ENCODE data around the gene TTC22. TPM values are rescaled to one million over a fixed set of nuclear protein-coding genes. Genes with fewer than 3 reads are reported as not detected.

Gene TTC22
- total RNA-seq, 1 experiment from 2014 or later, result 0.59 TPM

GRCh38 chr1:54800041-54800898 is 853 bp downstream of the TTC22 start:
- Mint-ChIP-seq H3K4me3 (no peak overlapping the region; a peak in 1 of 5 replicates), H3K27me3 (ENCODE audit: low read depth) (peaks cover 28% of the 10 kb centered on the region), H3K4me1 (peaks cover 10 to 20% of the 10 kb centered on the region in 2 experiments), H3K9me3 (no peaks in the 10 kb centered on the region), H3K27ac (no peak overlapping the region), H3K36me3 (ENCODE audit: insufficient read depth in 1 of 3, low read depth in 3 of 3) (no peaks in the 10 kb centered on the region)
- Histone ChIP-seq H2AFZ (ENCODE audit: low read length) (no peak overlapping the region), H3K4ac (ENCODE audit: low read depth, low read length) (no peak overlapping the region), H2BK15ac (ENCODE audit: low read depth, low read length) (no peak overlapping the region), H3K4me2 (ENCODE audit: insufficient read depth, insufficient read length, low read length) (no peak overlapping the region), H3K9me3 (ENCODE audit: control insufficient read depth, low read depth, low read length) (no peaks in the 10 kb centered on the region), H2BK5ac (ENCODE audit: insufficient read length, low read length) (no peak overlapping the region), H3K23ac (ENCODE audit: insufficient read length, low read depth, low read length) (no peak overlapping the region), H3K14ac (ENCODE audit: insufficient read depth, low read length) (no peak overlapping the region), H4K5ac (ENCODE audit: insufficient read length, low read depth, low read length) (no peak overlapping the region), H4K20me1 (ENCODE audit: control insufficient read depth, insufficient read depth, insufficient read length) (no peaks in the 10 kb centered on the region), H3K79me2 (ENCODE audit: insufficient read depth, low read length) (no peaks in the 10 kb centered on the region), H3K9ac (ENCODE audit: extremely low read depth, insufficient read length, low read length) (no peak overlapping the region), H4K8ac (replicated peaks; ENCODE audit: insufficient read length, low read depth, low read length) (no peak overlapping the region), H3K18ac (ENCODE audit: insufficient read length, low read depth, low read length) (no peak overlapping the region), H3K27ac (ENCODE audit: insufficient read length, low read depth, low read length) (no peak overlapping the region), H4K91ac (ENCODE audit: insufficient read length, low read depth, low read length) (no peak overlapping the region), H3K79me1 (ENCODE audit: insufficient read depth, low read depth, low read length, poor library complexity, severe bottlenecking) (no peaks in the 10 kb centered on the region), H3K4me1 (ENCODE audit: insufficient read depth, low read length) (no peaks in the 10 kb centered on the region), H3K27me3 (ENCODE audit: insufficient read depth, low read length) (no peaks in the 10 kb centered on the region; the same call in 1 of the 2 replicates), H2BK20ac (ENCODE audit: low read depth, low read length, poor library complexity, severe bottlenecking) (no peak overlapping the region), H3T11ph (ENCODE audit: low read length) (no peak overlapping the region), H2BK12ac (ENCODE audit: insufficient read length, low read depth, low read length) (no peak overlapping the region), H2BK120ac (ENCODE audit: low read depth, low read length, poor library complexity, severe bottlenecking) (no peak overlapping the region), H3K56ac (ENCODE audit: insufficient read length, low read depth, low read length) (no peak overlapping the region), H3K23me2 (ENCODE audit: insufficient read length, low read depth, low read length, poor library complexity, severe bottlenecking) (no peaks in the 10 kb centered on the region), H2AK5ac (ENCODE audit: insufficient read length, low read length) (no peak overlapping the region)
- DNase-seq, result no peak
- no CpG with 5 or more reads among the region's 39 CpGs for WGBS (ENCODE audit: extremely low coverage, insufficient read length, low lambda C conversion rate)
- no peak for TF ChIP-seq CTCF (conservative IDR thresholded peaks at IDR 0.05)
